Esophagus muscularis mucosa (tissue), 4 donors: ENCODE measurements around the gene HCFC2. TPM values are rescaled to one million over a fixed set of nuclear protein-coding genes. Genes with fewer than 3 reads are reported as not detected.
A peak's percentile ranks its signal among the peaks of the same experiment; 100 is the strongest.
"Not testable (repeated sequence)": the region's sequence is repeated elsewhere in the genome, so short reads cannot be mapped to it uniquely, and the experiment has no call there.

Source experiments
- DNase-seq: peaks from one replicate; pipeline ENCODE4 v3.0.0-alpha.2; 2017; ENCODE audit errors: extremely low spot score
- H3K27ac ChIP-seq, 4 donors: fragments of 200-600 bp; sonication (generic); replicated peaks in 1 of 4; 1 replicate in 3 of 4; 2 replicates in 1 of 4; pipeline ENCODE4 v1.5.1; 2016 to 2019; ENCODE audit warnings: mild to moderate bottlenecking in 1 of 4
- H3K27me3 ChIP-seq, 4 donors: fragments of 200-600 bp; sonication (generic); one replicate each; pipeline versions ENCODE4 v1.5.1 to v1.6.0; 2016 to 2019
- H3K36me3 ChIP-seq, 4 donors: fragments of 200-600 bp; sonication (generic); one replicate each; pipeline ENCODE4 v1.5.1; 2016 to 2019
- H3K4me1 ChIP-seq, 4 donors: fragments of 200-600 bp; sonication (generic); one replicate each; pipeline ENCODE4 v1.5.1; 2016 to 2019
- H3K4me3 ChIP-seq, 4 donors: fragments of 200-600 bp; sonication (generic); 1 replicate in 2 of 4; 2 replicates in 2 of 4; pipeline ENCODE4 v1.5.1; 2016 to 2019; ENCODE audit warnings: mild to moderate bottlenecking in 4 of 4, moderate library complexity in 1 of 4
- H3K9me3 ChIP-seq, 4 donors: fragments of 200-600 bp; sonication (generic); 1 replicate in 3 of 4; 2 replicates in 1 of 4; pipeline ENCODE4 v1.5.1; 2016 to 2019
- CTCF ChIP-seq, 3 experiments: fragments of 200-600 bp in 2 of 3; fragments of 450-650 bp in 1 of 3; sonication (generic) in 2 of 3; IDR thresholded peaks; one replicate each; pipeline ENCODE4 v1.5.1; 2017 to 2019; ENCODE audit warnings: antibody characterized with exemption in 3 of 3, mild to moderate bottlenecking in 2 of 3, moderate library complexity in 1 of 3
- EP300 ChIP-seq: sonication (generic); formaldehyde crosslinking; IDR thresholded peaks from one replicate; pipeline ENCODE4 v1.6.1; 2017; ENCODE audit warnings: antibody characterized with exemption
- POLR2A ChIP-seq: fragments of 450-650 bp; IDR thresholded peaks from one replicate; pipeline ENCODE4 v1.6.1; 2017; ENCODE audit warnings: antibody characterized with exemption, moderate library complexity, mild to moderate bottlenecking, low read depth
- POLR2AphosphoS5 ChIP-seq, 2 donors: sonication (generic); formaldehyde crosslinking; IDR thresholded peaks; one replicate each; pipeline ENCODE4 v1.6.1; 2017; ENCODE audit warnings: antibody characterized with exemption in 2 of 2
- WGBS: methylation state at CpG from one replicate; pipeline ENCODE4 v1.1.5; 2018; 5-methylcytosine and 5-hydroxymethylcytosine counted together
- intact Hi-C: fragments of 100-400 bp; cut with DNase I; formaldehyde crosslinking; loops from one replicate; pipeline ENCODE4 v1.15.1; 2023
- total RNA-seq, 4 donors: library from RNA; depleted of rRNA; stranded (reverse); fragments of >200 nt; gene quantifications; one replicate each; pipeline versions ENCODE4 v1.1.0 to v1.2.1, GENCODE V29; 2016

The HCFC2 gene
- total RNA-seq, 4 donors from 2014 or later, result 22.9 to 37.0 (median 29.5) TPM

- TF ChIP-seq POLR2A (no peak), CTCF (IDR thresholded peaks at IDR 0.05) (no peak), EP300 (no peak)
- no peak for DNase-seq
- WGBS, result 61% methylated on average over 4 of the region's 4 CpGs
- Histone ChIP-seq H3K36me3 (peaks cover 0 to 20% (median 6%) of the 10 kb centered on the region in 4 donors), H3K4me3 (no peak overlapping the region), H3K4me1 (peaks cover 0 to 27% (median 18%) of the 10 kb centered on the region in 4 donors), H3K27me3 (no peaks in the 10 kb centered on the region), H3K27ac (peak overlapping the region in 1 of 4 donors; percentile 0), H3K9me3 (no peaks in the 10 kb centered on the region)
- intact Hi-C loops, result loop anchor here (10.0 kb wide), 1 partner anchor 225 kb away; no protein-coding TSS in a partner anchor
Observed at GRCh38 chr12:104109446-104110271, 45.3 kb downstream of the HCFC2 start.

GRCh38 chr12:104114834-104115586 is 50.7 kb downstream of the HCFC2 start:
- 86% methylated on average over 14 of the region's 14 CpGs for WGBS
- H3K27ac ChIP-seq, H3K9me3 ChIP-seq, DNase-seq, H3K4me3 ChIP-seq, intact Hi-C loops, H3K27me3 ChIP-seq: not testable (repeated sequence)
- H3K4me1 ChIP-seq, result peaks cover 0 to 23% (median 15%) of the 10 kb centered on the region in 4 donors
- H3K36me3 ChIP-seq, result peaks cover 0 to 37% (median 11%) of the 10 kb centered on the region in 4 donors

GRCh38 chr12:104115587-104115975 is 51.2 kb downstream of the HCFC2 start:
- H3K27ac ChIP-seq, result no peak overlapping the region
- TF ChIP-seq EP300, result no peak
- no peak for TF ChIP-seq POLR2AphosphoS5 (IDR thresholded peaks at IDR 0.05)
- no peak for TF ChIP-seq CTCF (IDR thresholded peaks at IDR 0.05)
- no peak for TF ChIP-seq POLR2A
- no peak for DNase-seq
- intact Hi-C loops, result no loop called here
- no peaks in the 10 kb centered on the region for H3K9me3 ChIP-seq
- no peak overlapping the region for H3K4me3 ChIP-seq
- H3K27me3 ChIP-seq, result no peaks in the 10 kb centered on the region
- H3K36me3 ChIP-seq, result peaks cover 0 to 42% (median 15%) of the 10 kb centered on the region in 4 donors
- peaks cover 0 to 20% (median 14%) of the 10 kb centered on the region in 4 donors for H3K4me1 ChIP-seq

GRCh38 chr12:104121001-104121400 is 56.7 kb downstream of the HCFC2 start:
- no peak overlapping the region for H3K4me3 ChIP-seq
- no peak for DNase-seq
- H3K4me1 ChIP-seq, result peaks cover 9 to 36% (median 32%) of the 10 kb centered on the region in 4 donors
- H3K27me3 ChIP-seq, result no peaks in the 10 kb centered on the region
- H3K36me3 ChIP-seq, result peaks cover 11 to 83% (median 51%) of the 10 kb centered on the region in 4 donors
- H3K27ac ChIP-seq, result peak overlapping the region in 2 of 4 donors; percentile 1 to 21
- intact Hi-C loops, result no loop called here
- no peaks in the 10 kb centered on the region for H3K9me3 ChIP-seq
- TF ChIP-seq CTCF (IDR thresholded peaks at IDR 0.05) (no peak), EP300 (no peak), POLR2AphosphoS5 (IDR thresholded peaks at IDR 0.05) (no peak), POLR2A (no peak)

GRCh38 chr12:104122298-104122697 is 58.0 kb downstream of the HCFC2 start:
- TF ChIP-seq POLR2AphosphoS5 (IDR thresholded peaks at IDR 0.05), result no peak
- no peak for TF ChIP-seq EP300
- TF ChIP-seq CTCF (IDR thresholded peaks at IDR 0.05), result no peak
- H3K9me3 ChIP-seq, result no peaks in the 10 kb centered on the region
- H3K27ac ChIP-seq, result peak overlapping the region in 1 of 4 donors; percentile 34
- H3K4me3 ChIP-seq, result no peak overlapping the region
- H3K4me1 ChIP-seq, result peaks cover 9 to 36% (median 30%) of the 10 kb centered on the region in 4 donors
- H3K36me3 ChIP-seq, result peaks cover 12 to 89% (median 53%) of the 10 kb centered on the region in 4 donors
- 94% methylated on average over 9 of the region's 9 CpGs for WGBS
- no peak for DNase-seq
- H3K27me3 ChIP-seq, result no peaks in the 10 kb centered on the region
- intact Hi-C loops, result no loop called here
